Upper lobe of right lung (tissue), 1 donor: ENCODE measurements around the gene HOXB8. TPM values are rescaled to one million over a fixed set of nuclear protein-coding genes. Genes with fewer than 3 reads are reported as not detected.
A peak's percentile ranks its signal among the peaks of the same experiment; 100 is the strongest.

Experiments used
- ATAC-seq: fragments of 200-7000 bp; cut with Tn5 transposase; one replicate; pipeline ENCODE4 v1.9.1; 2020; ENCODE audit warnings: mild to moderate bottlenecking, moderate library complexity
- DNase-seq: peaks from one replicate; pipeline ENCODE4 v3.0.0-alpha.2; 2020
- H3K27ac ChIP-seq: fragments of 200-600 bp; one replicate; pipeline ENCODE4 v1.8.0; 2022
- H3K27me3 ChIP-seq: fragments of 200-600 bp; one replicate; pipeline ENCODE4 v1.8.0; 2022; ENCODE audit warnings: mild to moderate bottlenecking
- H3K36me3 ChIP-seq: fragments of 200-600 bp; one replicate; pipeline ENCODE4 v1.8.0; 2022
- H3K4me1 ChIP-seq: fragments of 200-600 bp; one replicate; pipeline ENCODE4 v1.8.0; 2022
- H3K4me3 ChIP-seq: fragments of 200-600 bp; one replicate; pipeline ENCODE4 v1.8.0; 2022; ENCODE audit warnings: mild to moderate bottlenecking
- H3K9me3 ChIP-seq: fragments of 200-600 bp; one replicate; pipeline ENCODE4 v1.8.0; 2022
- intact Hi-C: fragments of 100-400 bp; cut with DNase I; formaldehyde crosslinking; loops from one replicate; pipeline ENCODE4 v1.11.0; 2022
- total RNA-seq: library from RNA; stranded (reverse); fragmentation: NEBNext Ultra II Directional; extraction: Animal tissue kit (Norgen Biotek cat#: 25700); gene quantifications from one replicate; pipeline ENCODE4 v1.2.1, GENCODE V29; 2021
- TF ChIP-seq, protein P1 (sequence below): fragments of 200-600 bp; IDR thresholded peaks from one replicate; pipeline ENCODE4 v1.8.0; 2022; ENCODE audit warnings: antibody characterized with exemption
- donor health status: DM: no; HTN: yes; CAD: no; lungs with severe emphysema.

HOXB8 gene
- total RNA-seq, 1 donor from 2014 or later = 1.0 TPM

DNA sequence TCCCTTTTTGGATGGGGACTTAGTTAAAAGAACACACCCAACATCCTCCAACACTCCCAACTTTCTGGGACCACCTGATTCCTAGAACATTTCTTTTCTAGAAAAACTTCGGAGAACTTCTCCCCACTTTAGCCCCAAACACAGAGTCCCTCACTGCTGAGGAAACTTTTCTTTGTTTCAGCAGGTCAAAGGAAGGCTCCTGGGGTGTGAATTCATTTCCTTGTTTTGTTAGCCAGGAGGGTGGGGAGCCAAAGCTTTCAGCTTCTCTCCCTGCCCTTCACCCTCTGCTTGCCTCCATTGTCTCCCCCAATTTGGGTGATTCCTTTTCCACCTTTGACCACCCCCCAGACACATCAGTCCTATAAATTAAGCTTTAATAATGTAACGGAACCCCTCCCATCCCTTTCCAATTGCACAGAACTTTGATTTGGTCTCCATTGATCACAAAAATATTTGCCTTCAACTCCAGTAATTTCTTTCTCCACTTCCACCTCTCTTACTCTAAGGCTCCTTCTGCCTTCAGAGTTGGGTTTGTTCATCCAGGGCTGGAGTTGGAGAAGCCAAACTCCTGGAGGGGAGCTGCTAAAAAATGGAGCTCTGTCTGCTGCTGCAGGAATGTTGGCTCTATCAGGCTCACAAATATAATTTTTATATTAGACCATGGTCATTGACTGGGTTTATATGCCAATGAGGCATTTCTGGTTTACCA is 47.3 kb downstream of the HOXB8 start:
- intact Hi-C loops = no loop called here
- peaks cover 61% of the 10 kb centered on the region for H3K27me3 ChIP-seq
- DNase-seq = no peak
- peaks cover 24% of the 10 kb centered on the region for H3K4me1 ChIP-seq
- H3K9me3 ChIP-seq = no peaks in the 10 kb centered on the region
- H3K4me3 ChIP-seq = peak overlapping the region; percentile 39
- no peaks in the 10 kb centered on the region for H3K36me3 ChIP-seq
- H3K27ac ChIP-seq = peak overlapping the region; percentile 11
- ATAC-seq = no peak
- TF ChIP-seq, protein P1, sequence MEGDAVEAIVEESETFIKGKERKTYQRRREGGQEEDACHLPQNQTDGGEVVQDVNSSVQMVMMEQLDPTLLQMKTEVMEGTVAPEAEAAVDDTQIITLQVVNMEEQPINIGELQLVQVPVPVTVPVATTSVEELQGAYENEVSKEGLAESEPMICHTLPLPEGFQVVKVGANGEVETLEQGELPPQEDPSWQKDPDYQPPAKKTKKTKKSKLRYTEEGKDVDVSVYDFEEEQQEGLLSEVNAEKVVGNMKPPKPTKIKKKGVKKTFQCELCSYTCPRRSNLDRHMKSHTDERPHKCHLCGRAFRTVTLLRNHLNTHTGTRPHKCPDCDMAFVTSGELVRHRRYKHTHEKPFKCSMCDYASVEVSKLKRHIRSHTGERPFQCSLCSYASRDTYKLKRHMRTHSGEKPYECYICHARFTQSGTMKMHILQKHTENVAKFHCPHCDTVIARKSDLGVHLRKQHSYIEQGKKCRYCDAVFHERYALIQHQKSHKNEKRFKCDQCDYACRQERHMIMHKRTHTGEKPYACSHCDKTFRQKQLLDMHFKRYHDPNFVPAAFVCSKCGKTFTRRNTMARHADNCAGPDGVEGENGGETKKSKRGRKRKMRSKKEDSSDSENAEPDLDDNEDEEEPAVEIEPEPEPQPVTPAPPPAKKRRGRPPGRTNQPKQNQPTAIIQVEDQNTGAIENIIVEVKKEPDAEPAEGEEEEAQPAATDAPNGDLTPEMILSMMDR = no peak

DNA sequence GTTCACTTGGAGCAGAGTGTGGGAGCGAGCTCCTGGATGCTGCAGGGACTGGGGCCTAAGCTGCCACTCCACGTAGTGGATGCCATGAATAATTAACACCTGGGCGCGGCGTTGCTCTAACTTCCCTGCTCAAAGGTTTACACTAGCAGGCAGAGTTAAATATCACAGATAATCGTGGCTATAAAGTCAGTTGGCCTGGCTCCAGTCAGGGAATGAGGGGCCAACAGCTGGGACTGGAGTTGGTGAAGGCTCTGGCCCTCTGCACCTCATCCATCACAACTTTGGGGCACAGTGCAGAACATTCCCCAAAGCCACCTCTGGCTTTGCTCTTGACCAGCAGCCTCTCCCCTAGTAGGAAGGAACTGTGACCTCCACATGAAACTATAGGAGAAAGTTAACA is 47.9 kb downstream of the HOXB8 start:
- intact Hi-C loops = no loop called here
- peaks cover 62% of the 10 kb centered on the region for H3K27me3 ChIP-seq
- no peaks in the 10 kb centered on the region for H3K9me3 ChIP-seq
- H3K4me3 ChIP-seq = no peak overlapping the region
- H3K4me1 ChIP-seq = peaks cover 18% of the 10 kb centered on the region
- peak overlapping the region; percentile 9 for H3K27ac ChIP-seq
- no peaks in the 10 kb centered on the region for H3K36me3 ChIP-seq
- no peak for DNase-seq
- TF ChIP-seq, protein P1 = no peak
- ATAC-seq = no peak

DNA sequence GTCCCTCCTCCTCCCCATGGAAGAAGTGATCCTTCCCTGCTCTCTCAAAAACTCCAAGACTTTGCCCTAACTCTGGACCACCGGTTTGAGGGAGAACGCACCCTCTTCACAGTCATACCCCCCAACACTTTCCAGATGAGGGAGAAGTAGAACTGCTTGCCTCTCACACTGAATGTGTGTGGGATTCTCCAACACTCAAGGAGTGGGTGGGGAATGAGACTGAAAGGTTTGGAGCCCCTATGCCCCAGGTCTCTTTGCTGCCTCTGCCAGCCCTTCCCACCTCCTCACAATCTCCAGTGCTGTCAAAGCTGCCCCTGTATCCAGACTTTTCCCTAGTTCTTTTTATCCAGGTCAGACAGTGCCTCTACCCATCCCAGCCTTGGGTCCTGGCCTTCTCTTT is 48.4 kb downstream of the HOXB8 start:
- H3K9me3 ChIP-seq = no peaks in the 10 kb centered on the region
- no peaks in the 10 kb centered on the region for H3K36me3 ChIP-seq
- peak overlapping the region; percentile 9 for H3K27ac ChIP-seq
- ATAC-seq (no peak), DNase-seq (no peak)
- H3K27me3 ChIP-seq = peaks cover 60% of the 10 kb centered on the region
- TF ChIP-seq, protein P1 = no peak
- intact Hi-C loops = no loop called here
- peaks cover 17% of the 10 kb centered on the region for H3K4me1 ChIP-seq
- no peak overlapping the region for H3K4me3 ChIP-seq

DNA sequence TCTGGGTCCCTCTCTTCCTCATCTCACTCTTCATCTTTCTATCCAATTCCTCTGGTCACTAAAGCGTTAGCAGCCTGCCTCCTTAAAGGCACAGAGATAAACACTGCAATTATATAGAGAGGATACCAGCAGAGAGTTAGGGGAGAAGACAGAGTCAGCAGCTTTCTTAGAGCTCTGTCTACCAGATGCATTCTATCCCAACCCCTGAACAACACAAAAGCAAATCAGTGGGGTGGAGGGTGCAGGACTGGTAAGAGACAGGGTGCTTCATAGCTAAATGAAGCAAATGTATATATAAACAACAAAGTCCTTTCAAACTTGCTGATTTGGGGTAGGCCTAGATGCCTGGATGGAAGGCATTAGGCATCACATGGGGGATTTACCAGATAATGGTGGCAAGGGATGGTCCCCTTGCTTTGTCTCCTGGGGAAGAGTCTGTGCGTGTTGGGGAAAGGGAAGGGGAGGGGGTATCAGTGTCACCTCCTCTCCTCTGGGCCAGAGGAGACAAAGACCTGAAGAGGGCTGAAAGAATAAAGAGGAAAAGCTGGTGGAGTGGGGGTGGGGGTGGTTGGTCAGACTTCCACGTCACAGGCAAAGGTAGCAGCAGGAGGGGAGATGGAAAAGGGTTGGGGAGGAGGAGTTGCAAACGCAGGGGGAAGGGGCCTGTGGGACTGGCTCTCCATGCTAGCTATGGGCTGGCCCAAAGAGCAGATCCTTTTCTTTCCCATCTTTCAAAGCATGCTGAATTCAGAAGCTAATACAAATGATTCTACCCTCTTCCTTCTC is 49.0 kb downstream of the HOXB8 start:
- Histone ChIP-seq H3K4me1 (peaks cover 17% of the 10 kb centered on the region), H3K9me3 (no peaks in the 10 kb centered on the region), H3K27ac (no peak overlapping the region), H3K36me3 (no peaks in the 10 kb centered on the region), H3K4me3 (no peak overlapping the region), H3K27me3 (peaks cover 55% of the 10 kb centered on the region)
- ATAC-seq (no peak), DNase-seq (no peak)
- TF ChIP-seq, protein P1 = no peak
- intact Hi-C loops = no loop called here

DNA sequence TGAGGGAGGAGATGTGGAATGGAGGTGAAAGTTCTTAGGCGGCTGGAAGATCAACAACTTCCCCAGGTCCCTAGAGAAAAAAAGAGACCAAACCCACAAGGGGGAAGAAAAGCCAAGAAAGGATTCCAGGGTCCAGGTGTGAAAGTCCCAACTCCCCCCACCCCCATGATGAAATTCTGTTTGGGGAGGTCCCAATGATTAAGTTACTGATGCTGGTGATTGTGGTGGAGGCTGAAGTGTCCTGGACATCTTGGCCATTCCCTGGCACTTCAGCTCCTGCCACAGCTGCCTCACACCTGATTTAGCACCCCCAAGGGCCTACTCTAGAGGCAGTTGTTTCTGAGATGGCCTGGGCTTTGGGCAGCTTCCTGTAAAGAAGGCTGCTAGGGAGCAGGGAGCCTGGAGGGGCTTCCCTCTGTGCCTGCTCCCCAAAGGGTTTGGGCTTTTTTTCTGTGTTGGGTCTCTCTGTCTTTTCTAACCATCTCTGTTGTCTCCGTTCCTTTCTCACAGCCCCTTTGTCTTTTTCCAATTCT is 50.0 kb downstream of the HOXB8 start:
- Histone ChIP-seq H3K36me3 (no peaks in the 10 kb centered on the region), H3K27ac (peak overlapping the region; percentile 59), H3K4me1 (peaks cover 17% of the 10 kb centered on the region), H3K4me3 (peak overlapping the region; percentile 35), H3K9me3 (no peaks in the 10 kb centered on the region), H3K27me3 (peaks cover 49% of the 10 kb centered on the region)
- no peak for DNase-seq
- TF ChIP-seq, protein P1 = no peak
- ATAC-seq = no peak
- intact Hi-C loops = no loop called here
